ENCODE measurements around the gene SGIP1.

DNA sequence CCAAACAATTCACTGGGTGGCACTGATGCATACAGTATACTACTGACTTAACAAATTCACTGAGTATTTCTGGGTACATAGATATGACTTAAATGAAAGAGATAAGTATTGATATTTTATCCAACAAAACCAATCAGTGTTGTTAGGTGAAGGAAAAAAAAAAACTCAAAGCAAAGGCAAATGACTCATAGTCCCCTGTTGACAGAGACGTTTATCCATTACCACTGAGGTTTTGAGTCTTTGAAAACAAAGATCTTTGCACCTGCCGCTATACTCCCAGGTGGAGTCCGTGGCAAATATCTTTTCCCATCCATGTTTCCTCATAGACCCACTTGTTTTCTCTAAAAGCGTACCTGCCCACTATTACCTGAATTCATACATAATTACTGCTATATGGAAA, 236.7 kb downstream of the SGIP1 start:
- TF ChIP-seq TAF1 (IDR thresholded peaks at IDR 0.05; ENCODE audit: low read depth, low read length) (no peak), POLR2AphosphoS5 (IDR thresholded peaks at IDR 0.05; ENCODE audit: low read depth, low read length) (no peak), POLR2A (IDR thresholded peaks at IDR 0.05; ENCODE audit: low read depth, low read length) (no peak), POU2F2 (IDR thresholded peaks at IDR 0.05; ENCODE audit: low read depth, low read length) (no peak)
